ENCODE data around the gene DUOX1.

- TF ChIP-seq CTCF (conservative IDR thresholded peaks at IDR 0.05; ENCODE audit: low read length) (no peak), EZH2phosphoT487 (IDR thresholded peaks at IDR 0.05; ENCODE audit: borderline replicate concordance) (no peak)
Observed at GRCh38 chr15:45118996-45119395, 10.8 kb upstream of the DUOX1 start.
